Activated CD4-positive, alpha-beta memory T cell treated with anti-CD3 and anti-CD28 coated beads for 36 hours (primary cell): Measurements from ENCODE around the gene SNIP1. TPM values are rescaled to one million over a fixed set of nuclear protein-coding genes. Genes with fewer than 3 reads are reported as not detected.
"Not testable (repeated sequence)": the region's sequence is repeated elsewhere in the genome, so short reads cannot be mapped to it uniquely, and the experiment has no call there.

Experiments
- CTCF ChIA-PET: fragments of 350-600 bp; sonication (Branson Sonifier 250); formaldehyde crosslinking; loops from one replicate; lab custom pipeline; 2021; ENCODE audit warnings: antibody characterized with exemption, inconsistent platforms; lab: Charles Lee
- POLR2A ChIA-PET: fragments of 350-600 bp; sonication (Branson Sonifier 250); formaldehyde crosslinking; loops from one replicate; lab custom pipeline; 2021; ENCODE audit warnings: antibody characterized with exemption; lab: Charles Lee
- DNase-seq: peaks from one replicate; pipeline ENCODE4 v3.0.0-alpha.2; 2020
- H3K27ac Mint-ChIP-seq: one replicate; pipeline ENCODE4 v1.8.0; 2021; ENCODE audit warnings: mixed read lengths
- H3K27me3 Mint-ChIP-seq: one replicate; pipeline ENCODE4 v1.8.0; 2021; ENCODE audit warnings: mixed read lengths
- H3K36me3 Mint-ChIP-seq: one replicate; pipeline ENCODE4 v1.8.0; 2021; ENCODE audit warnings: mixed read lengths
- H3K4me1 Mint-ChIP-seq: one replicate; pipeline ENCODE4 v1.8.0; 2021; ENCODE audit warnings: low read depth, mixed read lengths
- H3K4me3 Mint-ChIP-seq: one replicate; pipeline ENCODE4 v1.8.0; 2021; ENCODE audit warnings: mild to moderate bottlenecking, mixed read lengths
- H3K9me3 Mint-ChIP-seq: one replicate; pipeline ENCODE4 v1.8.0; 2021; ENCODE audit warnings: mixed read lengths
- intact Hi-C: fragments of 100-400 bp; cut with micrococcal nuclease; formaldehyde crosslinking; loops from one replicate; pipeline ENCODE4 v1.15.1; 2023
- total RNA-seq, 2 experiments: library from RNA; stranded (reverse); gene quantifications; one replicate each; pipeline ENCODE4 v1.2.3, GENCODE V29; 2021

SNIP1 gene
- total RNA-seq, 2 experiments from 2014 or later, result 18.1 to 19.0 TPM

DNA sequence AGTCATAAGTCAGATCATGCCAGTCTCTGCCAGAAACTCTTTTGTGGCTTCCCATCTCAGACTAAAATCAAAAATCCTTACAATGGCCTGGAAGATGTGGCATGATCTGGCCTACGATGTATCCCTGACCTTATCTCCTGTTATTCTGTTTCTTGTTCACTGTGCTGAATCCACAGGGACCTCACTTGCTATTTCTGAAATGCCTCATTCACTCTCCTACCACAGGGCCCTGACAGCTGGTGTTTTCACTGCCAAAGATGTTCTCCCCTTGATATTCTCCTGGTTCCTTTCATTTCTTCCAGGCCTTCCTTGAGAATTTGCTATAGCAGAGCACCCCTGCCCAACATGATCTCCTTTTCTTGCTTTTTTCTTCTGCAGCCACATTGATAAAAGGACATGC, 4.3 kb upstream of the SNIP1 start:
- H3K9me3 Mint-ChIP-seq, result peaks cover 4% of the 10 kb centered on the region

DNA sequence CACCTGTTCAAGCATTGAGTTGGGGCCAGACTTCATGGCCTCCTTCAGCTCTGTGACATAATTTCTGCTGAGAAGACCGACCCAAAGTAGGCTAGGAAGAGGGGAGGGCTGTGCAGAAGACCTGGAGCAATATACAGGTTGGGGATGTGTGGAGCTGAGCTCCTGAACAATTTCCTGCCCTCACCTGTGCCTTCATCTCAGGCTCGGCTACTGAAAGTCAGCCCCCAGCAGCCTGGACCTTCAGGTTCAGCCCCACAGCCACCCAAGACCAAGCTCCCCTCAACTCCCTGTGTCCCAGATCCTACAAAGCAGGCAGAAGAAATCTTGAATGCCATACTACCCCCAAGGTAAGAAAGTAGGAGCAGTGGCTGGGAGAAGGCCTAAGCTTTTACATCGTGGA, 3.3 kb upstream of the SNIP1 start:
- POLR2A ChIA-PET, result no interaction called here
- intact Hi-C loops, result no loop called here
- H3K4me3 Mint-ChIP-seq, result no peak overlapping the region

More for the DNA sequence above, 4.3 kb upstream of the SNIP1 start:
- POLR2A ChIA-PET, result no interaction called here
- peaks cover 14% of the 10 kb centered on the region for H3K4me1 Mint-ChIP-seq
- no peak overlapping the region for H3K27ac Mint-ChIP-seq
- H3K4me3 Mint-ChIP-seq, result no peak overlapping the region
- H3K27me3 Mint-ChIP-seq, result no peaks in the 10 kb centered on the region
- CTCF ChIA-PET, result no interaction called here
- peaks cover 5% of the 10 kb centered on the region for H3K36me3 Mint-ChIP-seq
- intact Hi-C loops, result no loop called here
- DNase-seq, result no peak

DNA sequence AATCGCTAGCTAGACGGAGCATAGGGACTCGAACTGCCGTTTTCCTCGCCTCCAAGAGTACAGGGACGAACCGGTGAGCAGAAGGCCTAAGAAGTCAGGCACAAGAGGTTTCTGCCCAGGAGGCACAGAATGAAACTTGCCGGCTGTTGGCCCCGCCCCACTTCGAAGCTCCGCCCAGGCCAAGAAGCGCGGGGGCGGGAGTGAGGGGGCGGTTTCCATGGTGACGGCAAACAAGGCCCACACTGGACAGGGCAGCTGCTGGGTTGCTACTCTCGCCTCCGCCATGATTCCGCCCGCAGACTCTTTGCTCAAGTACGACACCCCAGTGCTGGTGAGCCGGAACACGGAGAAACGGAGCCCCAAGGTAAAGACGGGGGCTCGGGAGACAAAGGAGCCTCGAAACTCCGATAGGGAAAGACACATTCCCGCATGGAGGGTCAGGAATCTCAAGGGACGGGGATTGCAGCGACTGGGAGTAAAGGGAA, 2.7 kb upstream of the SNIP1 start, which contains the start of gene DNALI1:
DNALI1 (plus strand) TSS at position 229 of the 485 bp plus-strand sequence; CDS start at position 284, 55 bp downstream.
- Mint-ChIP-seq H3K4me1 (peaks cover 30% of the 10 kb centered on the region), H3K4me3 (no peak within 1 kb of the TSS), H3K27ac (no peak within 1 kb of the TSS), H3K27me3 (no peaks in the 10 kb centered on the region), H3K36me3 (peaks cover 9% of the 10 kb centered on the region), H3K9me3 (peaks cover 4% of the 10 kb centered on the region)
- intact Hi-C loops, result no loop called here
- ChIA-PET POLR2A (no interaction called here), CTCF (interaction anchor here (1.2 to 1.4 kb wide), 2 partner anchors 46 to 303 kb away, joined by 3 to 6 read pairs; no protein-coding TSS in a partner anchor)
- peak; percentile 52 for DNase-seq

More for the DNA sequence above, 3.3 kb upstream of the SNIP1 start:
- peaks cover 24% of the 10 kb centered on the region for H3K4me1 Mint-ChIP-seq
- peaks cover 4% of the 10 kb centered on the region for H3K9me3 Mint-ChIP-seq
- H3K36me3 Mint-ChIP-seq, result peaks cover 5% of the 10 kb centered on the region
- H3K27me3 Mint-ChIP-seq, result no peaks in the 10 kb centered on the region
- CTCF ChIA-PET, result interaction anchor here (1.2 to 1.4 kb wide), 2 partner anchors 45 to 302 kb away, joined by 3 to 6 read pairs; no protein-coding TSS in a partner anchor
- no peak for DNase-seq
- H3K27ac Mint-ChIP-seq, result no peak overlapping the region

DNA sequence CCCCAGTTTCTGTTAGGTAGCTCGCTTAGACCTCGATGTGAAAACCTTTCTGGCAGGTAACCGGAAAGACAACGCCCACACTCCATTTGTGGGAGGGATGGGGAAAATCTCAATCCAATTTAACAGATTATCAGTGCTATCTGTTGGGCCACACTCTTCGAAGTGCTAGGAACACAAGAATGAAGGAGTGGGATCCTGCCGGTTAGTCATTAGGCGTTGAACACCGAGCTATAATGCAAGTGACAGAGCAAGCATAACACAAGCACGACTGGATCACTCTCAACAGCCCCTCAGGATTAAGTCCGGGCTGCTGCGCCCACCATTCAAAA, 531 bp downstream of the SNIP1 start:
- Mint-ChIP-seq H3K9me3 (peaks cover 4% of the 10 kb centered on the region), H3K27ac (peak overlapping the region; percentile 93), H3K4me3 (peak overlapping the region; percentile 91), H3K4me1 (peaks cover 45% of the 10 kb centered on the region), H3K36me3 (peaks cover 25% of the 10 kb centered on the region), H3K27me3 (no peaks in the 10 kb centered on the region)
- peak; percentile 15 for DNase-seq
- POLR2A ChIA-PET, result interaction anchor here (0.8 to 1.1 kb wide), 3 partner anchors 39 to 137 kb away, joined by 3 to 8 read pairs (median 3); partner anchors contain the start of gene MEAF6
- intact Hi-C loops, result loop anchor here (5.0 kb wide), 1 partner anchor 41 kb away; the partner anchor contains the start of gene MEAF6
- CTCF ChIA-PET, result interaction anchor here (1.4 to 2.3 kb wide), 2 partner anchors 39 to 67 kb away, joined by 6 to 13 read pairs; partner anchors contain the start of gene MEAF6

DNA sequence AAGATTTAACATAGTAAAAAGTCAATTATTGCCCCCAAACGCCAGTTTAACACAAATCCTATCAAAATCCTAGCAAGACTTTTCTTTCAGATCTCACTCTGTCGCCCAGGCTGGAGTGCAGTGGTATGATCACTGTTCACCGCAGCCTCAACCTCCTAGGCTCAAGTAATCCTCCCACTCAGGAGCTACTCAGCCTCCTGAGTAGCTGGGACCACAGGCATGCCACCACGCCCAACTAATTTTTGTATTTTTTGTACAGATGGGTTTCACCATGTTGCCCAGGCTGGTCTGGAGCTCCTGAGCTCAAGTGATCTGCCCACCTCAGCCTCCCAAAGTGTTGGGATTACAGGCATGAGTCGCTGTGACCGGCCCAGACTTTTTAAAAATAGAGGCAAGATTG, 4.8 kb downstream of the SNIP1 start:
- H3K27ac Mint-ChIP-seq, result no peak overlapping the region
- peaks cover 36% of the 10 kb centered on the region for H3K4me1 Mint-ChIP-seq
- H3K36me3 Mint-ChIP-seq, result peaks cover 40% of the 10 kb centered on the region
- ChIA-PET POLR2A (interaction anchor here (0.6 to 0.8 kb wide), 2 partner anchors 11 to 1683 kb away, joined by 3 read pairs; no protein-coding TSS in a partner anchor), CTCF (interaction anchor here (1.3 to 1.5 kb wide), 3 partner anchors 62 to 132 kb away, joined by 3 to 5 read pairs (median 3); no protein-coding TSS in a partner anchor)
- peaks cover 2% of the 10 kb centered on the region for H3K9me3 Mint-ChIP-seq
- H3K4me3 Mint-ChIP-seq, result no peak overlapping the region
- no peaks in the 10 kb centered on the region for H3K27me3 Mint-ChIP-seq
- intact Hi-C loops, result no loop called here
- DNase-seq, result no peak

DNA sequence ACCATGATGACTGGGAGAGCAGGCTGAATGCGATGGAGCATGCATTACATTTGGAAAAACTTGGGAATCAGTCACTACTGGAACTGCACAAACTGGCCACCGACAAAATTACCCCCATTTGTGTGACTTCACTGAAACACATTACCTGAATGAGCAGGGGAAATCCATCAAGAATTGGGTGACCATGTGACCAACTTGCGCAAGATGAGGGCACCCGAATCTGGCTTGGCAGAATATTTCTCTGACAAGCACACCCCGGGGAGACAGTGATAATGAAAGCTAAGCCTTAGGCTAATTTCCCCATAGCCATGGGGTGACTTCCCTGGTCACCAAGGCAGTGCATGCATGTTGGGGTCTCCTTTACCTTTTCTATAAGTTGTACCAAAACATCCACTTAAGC, 9.1 kb downstream of the SNIP1 start:
- intact Hi-C loops, result no loop called here
- no peak for DNase-seq
- ChIA-PET POLR2A (no interaction called here), CTCF (no interaction called here)
- H3K27ac Mint-ChIP-seq, result no peak overlapping the region
- peaks cover 3% of the 10 kb centered on the region for H3K4me1 Mint-ChIP-seq
- peaks cover 32% of the 10 kb centered on the region for H3K36me3 Mint-ChIP-seq
- H3K27me3 Mint-ChIP-seq, result no peaks in the 10 kb centered on the region
- H3K4me3 Mint-ChIP-seq, result no peak overlapping the region
- no peaks in the 10 kb centered on the region for H3K9me3 Mint-ChIP-seq

DNA sequence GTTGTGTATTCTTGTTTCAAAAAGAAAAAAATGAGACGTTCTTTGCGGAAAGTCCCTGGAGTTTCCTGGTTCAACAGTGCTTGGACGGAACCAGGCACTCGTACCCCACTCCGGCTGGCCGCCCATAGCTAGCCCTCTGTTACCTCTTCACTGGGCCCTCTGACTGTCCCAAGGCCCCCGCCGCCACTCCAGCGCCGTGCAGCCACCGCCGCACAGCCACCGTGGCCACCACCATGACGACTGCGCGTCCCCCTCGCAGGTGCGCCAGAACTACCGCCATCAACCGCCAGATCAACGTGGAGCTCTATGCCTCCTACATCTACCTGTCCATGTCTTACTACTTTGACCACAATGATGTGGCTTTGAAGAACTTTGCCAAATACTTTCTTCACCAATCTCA, 9.6 kb downstream of the SNIP1 start:
- Mint-ChIP-seq H3K27me3 (no peaks in the 10 kb centered on the region), H3K27ac (no peak overlapping the region), H3K36me3 (peaks cover 35% of the 10 kb centered on the region), H3K9me3 (no peaks in the 10 kb centered on the region), H3K4me3 (no peak overlapping the region), H3K4me1 (no peaks in the 10 kb centered on the region)
- POLR2A ChIA-PET, result no interaction called here
- no peak for DNase-seq
- CTCF ChIA-PET, result interaction anchor here (1.6 kb wide), 1 partner anchor 30 kb away, joined by 4 read pairs; the partner anchor contains the start of gene MEAF6
- intact Hi-C loops, result no loop called here

DNA sequence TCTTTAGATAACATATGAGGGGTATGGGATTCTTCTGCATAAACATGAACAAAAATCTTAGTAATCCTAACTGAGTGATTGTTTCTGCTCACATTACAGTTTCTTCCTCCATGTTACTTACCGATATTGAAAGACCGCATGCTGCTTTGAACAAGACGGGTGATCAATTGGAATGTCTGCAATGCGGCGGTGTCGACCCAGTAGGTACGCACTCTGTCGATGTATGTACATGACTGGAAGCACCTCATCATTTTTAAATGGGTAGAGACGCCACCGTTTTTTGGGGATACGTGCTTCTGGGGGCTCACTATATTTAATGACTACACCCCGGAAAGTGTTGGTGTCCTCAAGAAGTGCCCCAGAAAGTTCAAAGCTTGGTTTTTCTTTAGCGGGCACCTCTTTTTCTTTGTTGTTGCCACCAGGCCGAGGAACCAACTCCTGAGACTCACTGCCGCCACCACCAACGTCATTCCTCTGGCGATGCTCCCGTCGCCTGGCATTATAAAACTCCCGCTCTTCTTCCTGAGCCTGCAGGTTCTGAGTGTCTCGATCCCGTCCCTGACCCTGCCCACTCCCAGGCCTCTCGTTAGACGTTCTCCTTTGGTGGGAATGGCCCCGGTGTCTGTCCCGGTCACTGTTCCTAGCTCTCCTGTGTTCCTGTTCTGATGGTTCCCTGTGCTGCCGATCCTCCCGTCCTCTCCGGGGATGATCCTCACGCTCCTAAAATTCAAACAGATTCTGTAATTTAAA, 13.9 kb downstream of the SNIP1 start:
- no peak overlapping the region for H3K27ac Mint-ChIP-seq
- peaks cover 48% of the 10 kb centered on the region for H3K36me3 Mint-ChIP-seq
- ChIA-PET CTCF (interaction anchor here (1.5 kb wide), 1 partner anchor 53 kb away, joined by 4 read pairs; no protein-coding TSS in a partner anchor), POLR2A (no interaction called here)
- no peaks in the 10 kb centered on the region for H3K9me3 Mint-ChIP-seq
- intact Hi-C loops, result no loop called here
- no peaks in the 10 kb centered on the region for H3K27me3 Mint-ChIP-seq
- H3K4me1 Mint-ChIP-seq, result peaks cover 13% of the 10 kb centered on the region
- H3K4me3 Mint-ChIP-seq, result no peak overlapping the region
- DNase-seq, result no peak

DNA sequence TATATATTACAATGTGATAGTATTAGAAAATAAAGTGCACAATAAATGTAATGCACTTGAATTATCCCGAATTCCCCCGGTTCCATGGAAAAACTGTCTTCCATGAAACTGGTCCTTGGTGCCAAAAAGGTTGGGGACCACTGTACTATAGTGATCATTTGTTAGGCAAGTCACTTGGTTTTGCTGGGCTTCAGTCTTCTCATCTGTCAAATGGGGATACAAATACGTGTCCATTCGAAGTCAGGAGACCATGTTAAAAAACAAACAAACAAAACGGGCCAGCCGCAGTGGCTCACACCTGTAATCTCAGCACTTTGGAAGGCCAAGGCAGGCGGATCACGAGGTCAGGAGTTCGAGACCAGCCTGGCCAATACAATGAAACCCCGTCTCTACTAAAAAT, 14.9 kb downstream of the SNIP1 start:
- CTCF ChIA-PET, result interaction anchor here (0.6 to 1.2 kb wide), 5 partner anchors 19 to 144 kb away, joined by 3 read pairs; no protein-coding TSS in a partner anchor
- POLR2A ChIA-PET, result interaction anchor here (1.2 kb wide), 1 partner anchor 11 kb away, joined by 3 read pairs; no protein-coding TSS in a partner anchor
- not testable (repeated sequence) for H3K4me3 Mint-ChIP-seq

DNA sequence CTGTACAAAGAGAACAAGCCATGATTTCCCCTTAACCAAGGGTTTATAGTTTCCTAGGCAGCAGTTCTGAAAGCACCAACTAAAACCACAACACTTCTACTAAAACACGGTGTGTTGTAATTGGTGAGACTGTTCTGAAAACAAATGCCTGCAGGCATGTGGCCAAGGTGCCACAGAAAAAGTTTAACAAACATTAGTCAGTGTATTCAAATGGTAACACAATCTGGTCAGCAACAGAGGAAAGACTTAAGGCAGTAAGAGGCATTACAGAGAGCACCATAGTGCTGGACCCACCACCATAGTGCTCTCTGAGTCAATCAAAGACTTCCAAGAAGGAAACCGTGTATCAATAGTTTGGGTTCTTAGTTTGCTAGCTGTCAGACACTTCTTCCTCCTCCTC, 16.7 kb downstream of the SNIP1 start:
- H3K36me3 Mint-ChIP-seq, result peaks cover 42% of the 10 kb centered on the region
- no peak overlapping the region for H3K4me3 Mint-ChIP-seq
- intact Hi-C loops, result no loop called here
- ChIA-PET POLR2A (interaction anchor here (0.6 to 1.1 kb wide), 2 partner anchors 38 to 59 kb away, joined by 3 to 4 read pairs; no protein-coding TSS in a partner anchor), CTCF (interaction anchor here (1.1 kb wide), 1 partner anchor 23 kb away, joined by 3 read pairs; the partner anchor contains the start of gene MEAF6)
- H3K27ac Mint-ChIP-seq, result peak overlapping the region; percentile 64
- peaks cover 20% of the 10 kb centered on the region for H3K4me1 Mint-ChIP-seq
- no peaks in the 10 kb centered on the region for H3K27me3 Mint-ChIP-seq
- no peaks in the 10 kb centered on the region for H3K9me3 Mint-ChIP-seq
- DNase-seq, result peak; percentile 29

More for the DNA sequence above, 14.9 kb downstream of the SNIP1 start:
- peaks cover 20% of the 10 kb centered on the region for H3K4me1 Mint-ChIP-seq
- H3K27me3 Mint-ChIP-seq, H3K27ac Mint-ChIP-seq, H3K9me3 Mint-ChIP-seq, DNase-seq, intact Hi-C loops: not testable (repeated sequence)
- peaks cover 44% of the 10 kb centered on the region for H3K36me3 Mint-ChIP-seq

DNA sequence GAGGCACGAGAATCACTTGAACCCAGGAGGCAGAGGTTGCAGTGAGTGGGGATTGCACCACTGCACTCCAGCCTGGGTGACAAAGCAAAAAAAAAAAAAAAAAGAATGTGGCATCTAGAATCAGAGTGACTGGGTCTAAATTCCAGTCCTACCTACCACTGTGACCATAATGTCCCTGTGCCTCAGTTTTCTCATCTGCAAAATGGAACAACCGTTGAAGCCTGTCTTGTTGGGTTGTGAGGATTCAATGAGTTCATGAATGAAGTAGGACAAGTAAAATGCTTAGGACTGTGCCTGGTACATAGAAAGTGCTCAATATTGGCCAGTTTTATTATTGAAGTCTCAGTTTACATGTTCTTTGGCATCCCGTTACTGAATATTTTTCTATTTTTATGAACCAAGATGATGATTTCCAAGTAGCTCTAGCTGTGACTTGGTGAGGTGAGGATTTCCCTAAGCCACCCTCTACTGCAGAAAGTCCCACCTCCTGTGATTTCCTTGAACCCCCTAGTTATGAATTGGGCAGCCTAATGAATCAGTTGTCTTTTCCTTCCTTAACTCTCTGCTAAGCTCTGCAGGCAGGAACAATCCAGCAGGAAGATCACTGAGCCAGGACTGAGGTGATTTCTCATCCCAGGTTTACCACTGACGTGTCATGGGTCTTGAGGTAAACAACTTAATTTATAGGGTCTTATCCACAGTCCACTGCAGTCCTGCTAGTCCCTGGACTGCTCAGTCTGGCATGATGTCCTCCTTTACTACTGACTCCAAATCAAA, 20.6 kb downstream of the SNIP1 start:
- DNase-seq, result no peak
- CTCF ChIA-PET, result interaction anchor here (0.5 kb wide), 1 partner anchor 69 kb away, joined by 3 read pairs; no protein-coding TSS in a partner anchor
- H3K27ac Mint-ChIP-seq, result no peak overlapping the region
- peaks cover 25% of the 10 kb centered on the region for H3K36me3 Mint-ChIP-seq
- no peak overlapping the region for H3K4me3 Mint-ChIP-seq
- H3K4me1 Mint-ChIP-seq, result peaks cover 20% of the 10 kb centered on the region
- POLR2A ChIA-PET, result no interaction called here
- intact Hi-C loops, result no loop called here
- no peaks in the 10 kb centered on the region for H3K9me3 Mint-ChIP-seq
- H3K27me3 Mint-ChIP-seq, result no peaks in the 10 kb centered on the region
